ENCODE results near the gene OGG1. TPM values are rescaled to one million over a fixed set of nuclear protein-coding genes. Genes with fewer than 3 reads are reported as not detected.

OGG1 gene
- polyA plus RNA-seq, 1 donor from 2014 or later = 34.4 TPM

- no peaks in the 10 kb centered on the region for H3K27me3 ChIP-seq (ENCODE audit: insufficient read depth, low read depth, low read length)
- no peaks in the 10 kb centered on the region for H3F3A ChIP-seq (ENCODE audit: insufficient read depth, low read length, poor library complexity, severe bottlenecking)
- no peaks in the 10 kb centered on the region for H3K9me3 ChIP-seq (ENCODE audit: low read length)
- no peaks in the 10 kb centered on the region for H4K20me1 ChIP-seq (ENCODE audit: insufficient read depth)
- H3K27ac ChIP-seq (ENCODE audit: low read length) = no peak overlapping the region
- H3K36me3 ChIP-seq (ENCODE audit: insufficient read depth, low read length) = peaks cover under 1% of the 10 kb centered on the region
- H3K4me3 ChIP-seq (ENCODE audit: low read length) = no peak overlapping the region
- H2AFZ ChIP-seq (ENCODE audit: low read depth, low read length) = no peak overlapping the region
- no peaks in the 10 kb centered on the region for H3K9me2 ChIP-seq (ENCODE audit: insufficient read depth, low read length)
- no peaks in the 10 kb centered on the region for H3K79me2 ChIP-seq (replicated peaks; ENCODE audit: insufficient read depth, low read length)
- H3K4me2 ChIP-seq (ENCODE audit: low read length) = no peak overlapping the region
- no peak overlapping the region for H3K9ac ChIP-seq (ENCODE audit: low read length)
- TF ChIP-seq CTCF (IDR thresholded peaks at IDR 0.05; ENCODE audit: poor library complexity, severe bottlenecking) (no peak), SMC3 (conservative IDR thresholded peaks at IDR 0.05; ENCODE audit: poor library complexity) (no peak), POLR2AphosphoS5 (IDR thresholded peaks at IDR 0.05) (no peak), EP300 (conservative IDR thresholded peaks at IDR 0.05; ENCODE audit: poor library complexity, severe bottlenecking) (no peak), RAD21 (conservative IDR thresholded peaks at IDR 0.05) (no peak)
Measured at GRCh38 chr3:9785602-9786001, 35.9 kb downstream of the OGG1 start.

- H3K27me3 ChIP-seq (ENCODE audit: insufficient read depth, low read depth, low read length) = no peaks in the 10 kb centered on the region
- TF ChIP-seq EP300 (conservative IDR thresholded peaks at IDR 0.05; ENCODE audit: poor library complexity, severe bottlenecking) (no peak), MXI1 (conservative IDR thresholded peaks at IDR 0.05; ENCODE audit: poor library complexity, severe bottlenecking) (no peak), POLR2AphosphoS5 (IDR thresholded peaks at IDR 0.05) (no peak), RAD21 (conservative IDR thresholded peaks at IDR 0.05) (no peak), SMC3 (conservative IDR thresholded peaks at IDR 0.05; ENCODE audit: poor library complexity) (no peak), EZH2 (IDR thresholded peaks at IDR 0.05; ENCODE audit: borderline replicate concordance, insufficient read depth, low read length, poor library complexity, severe bottlenecking) (no peak), TAF1 (IDR thresholded peaks at IDR 0.05; ENCODE audit: low read depth) (no peak), REST (IDR thresholded peaks at IDR 0.05; ENCODE audit: borderline replicate concordance) (no peak), CTCF (IDR thresholded peaks at IDR 0.05; ENCODE audit: poor library complexity, severe bottlenecking) (no peak)
- no peaks in the 10 kb centered on the region for H3K79me2 ChIP-seq (replicated peaks; ENCODE audit: insufficient read depth, low read length)
- H3F3A ChIP-seq (ENCODE audit: insufficient read depth, low read length, poor library complexity, severe bottlenecking) = no peaks in the 10 kb centered on the region
- H3K4me3 ChIP-seq (ENCODE audit: low read length) = no peak overlapping the region
- no peak overlapping the region for H3K27ac ChIP-seq (ENCODE audit: low read length)
- no peak overlapping the region for H2AFZ ChIP-seq (ENCODE audit: low read depth, low read length)
- no peak overlapping the region for H3K4me2 ChIP-seq (ENCODE audit: low read length)
- no peaks in the 10 kb centered on the region for H3K9me3 ChIP-seq (ENCODE audit: low read length)
- H3K9ac ChIP-seq (ENCODE audit: low read length) = no peak overlapping the region
- H4K20me1 ChIP-seq (ENCODE audit: insufficient read depth) = no peaks in the 10 kb centered on the region
- no peaks in the 10 kb centered on the region for H3K9me2 ChIP-seq (ENCODE audit: insufficient read depth, low read length)
- peaks cover 5% of the 10 kb centered on the region for H3K36me3 ChIP-seq (ENCODE audit: insufficient read depth, low read length)
Measured at GRCh38 chr3:9786209-9786739, 36.5 kb downstream of the OGG1 start.
